ENCODE results near the gene BAHCC1. TPM values are rescaled to one million over a fixed set of nuclear protein-coding genes. Genes with fewer than 3 reads are reported as not detected.

Gene BAHCC1
- total and polyA plus RNA-seq, 2 donors (not counting 1 experiment from before 2014, with no cell fraction given) = 1.8 to 7.3 TPM

- DNase-seq (ENCODE audit: low read depth in 2 of 2) = no peak
- Histone ChIP-seq H3K4me1 (ENCODE audit: control insufficient read depth, extremely low read depth, insufficient read depth, low read length) (no peaks in the 10 kb centered on the region), H3K4me2 (ENCODE audit: extremely low read depth, insufficient read depth, low read length) (no peak overlapping the region), H3K4me3 (replicated peaks in 1 of 4; ENCODE audit: control extremely low read depth in 1 of 4, insufficient read depth in 1 of 4, low read depth in 3 of 4, low read length in 4 of 4) (no peak overlapping the region), H2AFZ (ENCODE audit: low read length) (no peak overlapping the region), H3K9ac (ENCODE audit: insufficient read depth, low read length) (no peak overlapping the region), H3K36me3 (ENCODE audit: control insufficient read depth, insufficient read depth, low read length) (peaks cover 6% of the 10 kb centered on the region), H4K20me1 (ENCODE audit: control insufficient read depth, extremely low read depth, insufficient read depth, low read length) (no peaks in the 10 kb centered on the region), H3K9me3 (ENCODE audit: control insufficient read depth, insufficient read depth, low read depth, low read length) (no peaks in the 10 kb centered on the region), H3K27me3 (ENCODE audit: control insufficient read depth, insufficient read depth, low read length) (no peaks in the 10 kb centered on the region), H3K79me2 (ENCODE audit: control insufficient read depth, insufficient read depth, low read length) (no peaks in the 10 kb centered on the region), H3K27ac (ENCODE audit: insufficient read depth, low read length) (no peak overlapping the region)
- TF ChIP-seq EZH2 (IDR thresholded peaks at IDR 0.05; ENCODE audit: low read length, missing control alignments) (no peak), CTCF (conservative IDR thresholded peaks at IDR 0.05 in 1 of 2, IDR thresholded peaks at IDR 0.05 in 1 of 2; ENCODE audit: low read depth in 1 of 2, low read length in 2 of 2) (no peak)
Observed at GRCh38 chr17:81466564-81467472, 71.6 kb downstream of the BAHCC1 start.

- Histone ChIP-seq H3K36me3 (ENCODE audit: control insufficient read depth, insufficient read depth, low read length) (peaks cover 2% of the 10 kb centered on the region), H3K27me3 (ENCODE audit: control insufficient read depth, insufficient read depth, low read length) (no peaks in the 10 kb centered on the region), H3K9me3 (ENCODE audit: control insufficient read depth, insufficient read depth, low read depth, low read length) (no peaks in the 10 kb centered on the region), H3K4me1 (ENCODE audit: control insufficient read depth, extremely low read depth, insufficient read depth, low read length) (no peaks in the 10 kb centered on the region), H3K27ac (ENCODE audit: insufficient read depth, low read length) (no peak overlapping the region), H4K20me1 (ENCODE audit: control insufficient read depth, extremely low read depth, insufficient read depth, low read length) (no peaks in the 10 kb centered on the region), H3K9ac (ENCODE audit: insufficient read depth, low read length) (no peak overlapping the region), H2AFZ (ENCODE audit: low read length) (no peak overlapping the region), H3K79me2 (ENCODE audit: control insufficient read depth, insufficient read depth, low read length) (no peaks in the 10 kb centered on the region), H3K4me3 (replicated peaks in 1 of 4; ENCODE audit: control extremely low read depth in 1 of 4, insufficient read depth in 1 of 4, low read depth in 3 of 4, low read length in 4 of 4) (no peak overlapping the region), H3K4me2 (ENCODE audit: extremely low read depth, insufficient read depth, low read length) (no peak overlapping the region)
- no peak for DNase-seq (ENCODE audit: low read depth in 2 of 2)
- TF ChIP-seq EZH2 (IDR thresholded peaks at IDR 0.05; ENCODE audit: low read length, missing control alignments) (no peak), CTCF (conservative IDR thresholded peaks at IDR 0.05 in 1 of 2, IDR thresholded peaks at IDR 0.05 in 1 of 2; ENCODE audit: low read depth in 1 of 2, low read length in 2 of 2) (no peak)
Observed at GRCh38 chr17:81468111-81468769, 73.0 kb downstream of the BAHCC1 start.

- no peak for DNase-seq (ENCODE audit: low read depth in 2 of 2)
- no peaks in the 10 kb centered on the region for H3K79me2 ChIP-seq (ENCODE audit: control insufficient read depth, insufficient read depth, low read length)
- H3K27ac ChIP-seq (ENCODE audit: insufficient read depth, low read length) = no peak overlapping the region
- TF ChIP-seq CTCF (conservative IDR thresholded peaks at IDR 0.05 in 1 of 2, IDR thresholded peaks at IDR 0.05 in 1 of 2; ENCODE audit: low read depth in 1 of 2, low read length in 2 of 2) = no peak
- no peaks in the 10 kb centered on the region for H3K27me3 ChIP-seq (ENCODE audit: control insufficient read depth, insufficient read depth, low read length)
- no peak overlapping the region for H3K4me2 ChIP-seq (ENCODE audit: extremely low read depth, insufficient read depth, low read length)
- no peak overlapping the region for H3K9ac ChIP-seq (ENCODE audit: insufficient read depth, low read length)
- H3K4me3 ChIP-seq (replicated peaks in 1 of 4; ENCODE audit: control extremely low read depth in 1 of 4, insufficient read depth in 1 of 4, low read depth in 3 of 4, low read length in 4 of 4) = no peak overlapping the region
- H3K4me1 ChIP-seq (ENCODE audit: control insufficient read depth, extremely low read depth, insufficient read depth, low read length) = no peaks in the 10 kb centered on the region
- no peaks in the 10 kb centered on the region for H3K9me3 ChIP-seq (ENCODE audit: control insufficient read depth, insufficient read depth, low read depth, low read length)
- peaks cover under 1% of the 10 kb centered on the region for H3K36me3 ChIP-seq (ENCODE audit: control insufficient read depth, insufficient read depth, low read length)
- no peak overlapping the region for H2AFZ ChIP-seq (ENCODE audit: low read length)
- no peaks in the 10 kb centered on the region for H4K20me1 ChIP-seq (ENCODE audit: control insufficient read depth, extremely low read depth, insufficient read depth, low read length)
Observed at GRCh38 chr17:81468770-81469121, 73.5 kb downstream of the BAHCC1 start.
